H1 (cell line): ENCODE results near the gene TGM3. TPM values are rescaled to one million over a fixed set of nuclear protein-coding genes. Genes with fewer than 3 reads are reported as not detected.

Experiments
- ATF2 ChIP-seq: IDR thresholded peaks from 2 replicates; pipeline ENCODE4 v1.6.1; 2012; ENCODE audit warnings: low read length, inconsistent platforms
- KDM4A ChIP-seq: IDR thresholded peaks from one replicate; pipeline ENCODE4 v1.7.1; 2012; ENCODE audit warnings: low read depth, mild to moderate bottlenecking, moderate library complexity, low read length, inconsistent platforms; ENCODE audit not compliant: severe bottlenecking
- MAX ChIP-seq: IDR thresholded peaks from 2 replicates; pipeline ENCODE4 v1.6.1; 2012; ENCODE audit warnings: inconsistent platforms
- polyA plus RNA-seq, 7 experiments: library from polyadenylated mRNA; depleted of rRNA in 3 of 7; stranded (reverse) in 5 of 7; unstranded in 2 of 7; fragments of >200 nt in 5 of 7; fragments of 200-250 nt in 2 of 7; gene quantifications; 1 replicate in 5 of 7; 2 replicates in 1 of 7; 4 replicates in 1 of 7; pipeline versions ENCODE4 v1.2.1 to v1.2.3, GENCODE V29; 2011 to 2013; ENCODE audit warnings: missing spikeins in 2 of 7, mixed read lengths in 2 of 7
- total RNA-seq: library from RNA; stranded (reverse); fragmentation: NEBNext Ultra II Directional; extraction: Animal tissue kit (Norgen Biotek cat#: 25700); gene quantifications from 2 replicates; pipeline ENCODE4 v1.2.1, GENCODE V29; 2021

Gene TGM3
- total and polyA plus RNA-seq, 2 of the 8 experiments (the other 6 are each of a cell fraction or from before 2014, with no cell fraction given): 0.12 TPM; not detected in 1

- no peak for TF ChIP-seq KDM4A
- no peak for TF ChIP-seq MAX
- no peak for TF ChIP-seq ATF2
Measured at GRCh38 chr20:2280082-2280481, 15.7 kb upstream of the TGM3 start (continued).
